ENCODE results near the gene ERICH4. TPM values are rescaled to one million over a fixed set of nuclear protein-coding genes. Genes with fewer than 3 reads are reported as not detected.
"Not testable (repeated sequence)": the region's sequence is repeated elsewhere in the genome, so short reads cannot be mapped to it uniquely, and the experiment has no call there.

The ERICH4 gene
- total and polyA plus RNA-seq, 7 donors = 0.09 to 0.10 TPM; not detected in 5

DNA sequence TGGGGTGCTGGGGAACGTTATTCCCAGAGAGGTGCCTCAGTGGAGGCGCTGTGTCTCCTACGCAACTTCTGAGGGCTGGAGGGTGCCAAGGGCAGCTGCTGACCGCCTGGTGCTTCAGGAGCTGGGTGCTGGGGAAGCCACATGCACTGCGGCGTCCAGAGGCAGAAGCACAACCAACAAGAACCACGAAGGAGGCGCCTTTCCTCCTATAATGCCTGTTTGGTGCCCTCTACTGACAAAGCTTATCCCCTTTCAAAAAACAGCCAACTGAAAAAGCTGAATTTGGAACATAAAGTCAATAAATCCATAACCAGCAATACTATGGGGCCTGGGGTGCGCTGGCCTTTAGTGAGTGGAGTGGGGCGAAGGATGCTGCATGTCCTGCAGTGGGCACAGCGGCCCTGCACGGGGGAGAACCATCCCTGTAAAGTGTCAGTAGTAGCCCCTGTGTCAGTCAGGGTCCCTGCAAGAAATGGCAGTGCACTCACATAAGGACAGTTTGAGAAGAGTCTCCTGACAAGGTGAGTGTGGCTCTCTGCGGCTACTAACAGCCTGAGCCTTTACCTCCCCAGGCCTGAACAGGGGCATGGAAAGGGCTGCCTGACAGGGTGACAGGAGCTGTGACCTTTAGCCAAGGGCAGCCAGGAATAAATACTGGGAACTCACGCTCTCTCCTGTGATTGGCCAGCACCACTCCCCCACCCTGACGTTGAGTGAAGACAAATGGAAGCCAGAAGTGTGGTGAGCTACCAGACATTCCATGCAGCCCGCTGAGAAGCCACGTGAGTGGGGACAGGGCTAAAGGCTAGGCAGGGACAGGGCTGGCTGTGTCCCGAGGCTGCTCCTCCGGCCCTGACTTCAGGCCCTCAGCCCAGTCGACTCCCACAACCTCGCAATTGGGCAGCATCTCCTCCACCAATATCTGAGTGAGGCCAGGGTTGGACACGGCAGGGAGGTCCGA is 11.2 kb upstream of the ERICH4 start:
- intact Hi-C loops (cut with DNase I) = loop anchor here in 1 of 2 donors (10.0 kb wide), 1 partner anchor 227 kb away; no protein-coding TSS in a partner anchor
- peak; percentile 59 to 68 for DNase-seq
- Histone ChIP-seq H3K4me1 (peaks cover 17% of the 10 kb centered on the region), H3K27me3 (ENCODE audit: insufficient read depth in 3 of 3, low read length in 2 of 3) (no peaks in the 10 kb centered on the region), H3K36me3 (ENCODE audit: insufficient read depth in 1 of 2, low read depth in 1 of 2) (peaks cover 12 to 65% of the 10 kb centered on the region in 2 donors), H3K4me3 (no peak overlapping the region), H3K9me3 (no peaks in the 10 kb centered on the region), H3K27ac (peak overlapping the region; percentile 83)
- ATAC-seq = peak; percentile 75 to 94 (median 88)
- 34 to 54% (median 38%) methylated on average over 23 of the region's 23 CpGs for WGBS, 3 donors
- TF ChIP-seq, protein P1, sequence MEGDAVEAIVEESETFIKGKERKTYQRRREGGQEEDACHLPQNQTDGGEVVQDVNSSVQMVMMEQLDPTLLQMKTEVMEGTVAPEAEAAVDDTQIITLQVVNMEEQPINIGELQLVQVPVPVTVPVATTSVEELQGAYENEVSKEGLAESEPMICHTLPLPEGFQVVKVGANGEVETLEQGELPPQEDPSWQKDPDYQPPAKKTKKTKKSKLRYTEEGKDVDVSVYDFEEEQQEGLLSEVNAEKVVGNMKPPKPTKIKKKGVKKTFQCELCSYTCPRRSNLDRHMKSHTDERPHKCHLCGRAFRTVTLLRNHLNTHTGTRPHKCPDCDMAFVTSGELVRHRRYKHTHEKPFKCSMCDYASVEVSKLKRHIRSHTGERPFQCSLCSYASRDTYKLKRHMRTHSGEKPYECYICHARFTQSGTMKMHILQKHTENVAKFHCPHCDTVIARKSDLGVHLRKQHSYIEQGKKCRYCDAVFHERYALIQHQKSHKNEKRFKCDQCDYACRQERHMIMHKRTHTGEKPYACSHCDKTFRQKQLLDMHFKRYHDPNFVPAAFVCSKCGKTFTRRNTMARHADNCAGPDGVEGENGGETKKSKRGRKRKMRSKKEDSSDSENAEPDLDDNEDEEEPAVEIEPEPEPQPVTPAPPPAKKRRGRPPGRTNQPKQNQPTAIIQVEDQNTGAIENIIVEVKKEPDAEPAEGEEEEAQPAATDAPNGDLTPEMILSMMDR (IDR thresholded peaks at IDR 0.05) = peak; percentile 40

DNA sequence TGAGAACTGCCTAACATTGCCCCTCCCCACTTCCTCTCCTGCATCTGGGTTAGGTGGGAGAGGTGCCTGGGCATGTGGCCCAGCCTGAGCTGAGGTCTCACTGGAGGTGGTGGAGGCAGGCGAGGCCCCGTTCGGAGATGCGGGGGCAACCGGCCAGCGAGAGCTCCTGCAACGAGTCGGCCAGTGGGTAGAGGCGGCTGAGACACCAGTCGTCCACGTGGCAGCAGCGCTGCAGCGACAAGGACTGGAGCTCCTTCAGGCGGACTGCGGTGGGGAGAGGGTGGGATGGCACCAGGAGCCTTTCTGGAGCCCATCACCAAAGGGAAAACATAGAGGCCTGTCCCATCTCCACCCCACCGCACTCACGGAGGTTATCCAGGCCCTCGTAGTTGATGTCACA is 9.8 kb upstream of the ERICH4 start:
- H3K27me3 ChIP-seq (ENCODE audit: insufficient read depth in 3 of 3, low read length in 2 of 3) = no peaks in the 10 kb centered on the region
- no peaks in the 10 kb centered on the region for H3K9me3 ChIP-seq
- ATAC-seq (no peak), DNase-seq (no peak)
- peaks cover 13 to 78% of the 10 kb centered on the region in 2 donors for H3K36me3 ChIP-seq (ENCODE audit: insufficient read depth in 1 of 2, low read depth in 1 of 2)
- H3K4me3 ChIP-seq = no peak overlapping the region
- 85 to 93% (median 90%) methylated on average over 18 of the region's 18 CpGs for WGBS, 3 donors
- peaks cover 17% of the 10 kb centered on the region for H3K4me1 ChIP-seq
- no peak overlapping the region for H3K27ac ChIP-seq
- intact Hi-C loops (cut with DNase I) = loop anchor here in 1 of 2 donors (10.0 kb wide), 1 partner anchor 228 kb away; no protein-coding TSS in a partner anchor
- TF ChIP-seq, protein P1 (IDR thresholded peaks at IDR 0.05) = no peak

DNA sequence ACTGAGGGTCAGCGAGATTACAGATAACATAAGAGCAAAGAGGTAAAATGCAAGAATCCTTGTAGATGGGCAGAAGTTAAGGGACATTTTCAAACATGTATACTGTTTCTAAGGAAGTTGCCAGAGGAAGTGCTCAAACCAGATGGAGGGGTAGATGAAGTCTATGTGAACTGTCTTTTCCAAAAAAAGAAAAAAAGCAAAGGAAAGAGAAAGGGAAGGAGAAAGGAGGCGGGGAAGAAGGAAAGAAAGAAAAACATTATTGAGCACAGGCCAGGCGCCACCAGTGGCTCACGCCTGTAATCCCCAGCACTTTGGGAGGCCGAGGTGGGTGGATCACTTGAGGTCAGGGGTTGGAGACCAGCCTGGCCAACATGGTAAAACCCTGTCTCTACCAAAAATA is 8.5 kb upstream of the ERICH4 start:
- TF ChIP-seq, protein P1 (IDR thresholded peaks at IDR 0.05) = no peak
- peaks cover 10 to 68% of the 10 kb centered on the region in 2 donors for H3K36me3 ChIP-seq (ENCODE audit: insufficient read depth in 1 of 2, low read depth in 1 of 2)
- ATAC-seq (no peak), DNase-seq (no peak)
- H3K27ac ChIP-seq = no peak overlapping the region
- no peak overlapping the region for H3K4me3 ChIP-seq
- H3K4me1 ChIP-seq = peaks cover 26% of the 10 kb centered on the region
- H3K27me3 ChIP-seq (ENCODE audit: insufficient read depth in 3 of 3, low read length in 2 of 3) = no peaks in the 10 kb centered on the region
- no peaks in the 10 kb centered on the region for H3K9me3 ChIP-seq
- intact Hi-C loops (cut with DNase I) = loop anchor here in 1 of 2 donors (10.0 kb wide), 1 partner anchor 230 kb away; no protein-coding TSS in a partner anchor
- 75 to 80% (median 78%) methylated on average over 5 of the region's 5 CpGs for WGBS, 3 donors

DNA sequence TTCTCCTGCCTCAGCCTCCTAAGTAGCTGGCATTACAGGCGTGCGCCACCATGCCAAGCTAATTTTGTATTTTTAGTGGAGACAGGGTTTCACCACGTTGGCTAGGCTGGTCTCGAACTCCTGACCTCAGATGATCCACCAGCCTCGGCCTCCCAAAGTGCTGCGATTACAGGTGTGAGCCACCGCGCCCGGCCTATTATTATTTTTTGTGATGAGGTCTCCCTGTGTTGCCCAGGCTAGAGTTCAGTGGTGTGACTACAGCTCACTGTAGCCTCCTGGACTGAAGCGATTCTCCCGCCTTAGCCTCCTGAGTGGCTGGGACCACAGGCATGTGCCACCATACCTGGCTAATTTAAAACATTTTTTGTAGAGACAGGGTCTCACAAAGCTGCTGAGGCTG is 7.6 kb upstream of the ERICH4 start:
- H3K9me3 ChIP-seq; DNase-seq; ATAC-seq; H3K4me3 ChIP-seq; H3K27me3 ChIP-seq (ENCODE audit: insufficient read depth in 3 of 3, low read length in 2 of 3); H3K27ac ChIP-seq: not testable (repeated sequence)
- 90 to 93% (median 93%) methylated on average over 11 of the region's 11 CpGs for WGBS, 3 donors
- Histone ChIP-seq H3K4me1 (peaks cover 26% of the 10 kb centered on the region), H3K36me3 (ENCODE audit: insufficient read depth in 1 of 2, low read depth in 1 of 2) (peaks cover 10 to 61% of the 10 kb centered on the region in 2 donors)
- intact Hi-C loops (cut with DNase I) = loop anchor here (5.0 to 10.0 kb wide), 3 partner anchors 38 to 231 kb away; partner anchors contain the start of genes BCKDHA (in 1 of the 2) and EXOSC5 (in 1 of the 2)

All from psoas muscle (tissue), 8 donors.